ENCODE measurements around the gene SDK1.

SDK1 gene

DNA sequence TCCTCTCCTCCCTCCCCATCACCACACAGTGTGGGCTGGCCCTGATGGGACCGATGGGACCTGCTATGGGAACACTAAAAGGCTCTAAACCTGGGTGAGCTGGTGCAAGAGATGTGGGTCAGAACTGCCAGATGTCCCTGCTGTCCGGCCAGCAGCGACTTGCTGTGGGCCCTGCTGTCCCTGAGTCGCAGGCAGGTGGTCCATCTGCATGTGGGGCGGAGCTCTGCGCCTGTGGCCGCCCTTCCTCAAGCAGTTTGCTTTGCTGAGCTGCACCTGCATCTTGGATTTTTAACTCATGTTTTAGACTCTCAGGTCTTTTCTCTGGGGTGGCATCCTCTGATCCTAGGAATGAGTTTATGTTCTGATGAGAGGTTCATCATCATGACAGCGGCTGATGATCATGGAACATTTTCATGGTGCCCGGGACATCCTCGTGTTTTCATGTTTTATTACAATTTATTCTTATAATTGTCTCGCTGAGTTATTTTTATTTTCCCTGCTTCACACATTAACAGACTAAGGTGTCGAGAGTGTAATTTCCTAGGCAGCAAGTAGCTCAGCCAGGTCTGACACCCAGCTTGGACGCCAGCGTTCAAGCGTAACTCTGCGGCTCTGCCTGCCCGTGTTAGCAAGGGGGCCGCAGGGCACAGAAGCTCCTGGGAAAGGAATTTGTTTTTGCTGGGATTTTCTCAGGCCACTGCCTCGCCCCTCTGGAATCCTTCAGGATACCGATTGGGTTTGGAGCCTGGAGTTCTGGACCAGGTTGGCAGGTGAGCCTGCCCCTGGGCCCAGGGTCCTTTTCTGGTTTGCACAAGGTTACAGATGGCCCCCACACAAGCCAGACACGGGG is 765.8 kb downstream of the SDK1 start:
- Histone ChIP-seq H3K27ac (peak overlapping the region; percentile 48), H3K27me3 (ENCODE audit: insufficient read depth, low read depth, severe bottlenecking) (no peaks in the 10 kb centered on the region), H3K4me3 (ENCODE audit: low read depth, low read length) (peak overlapping the region; percentile 2; the same call in 1 of the 2 replicates), H3K36me3 (peaks cover 3% of the 10 kb centered on the region; the same call in 1 of the 2 replicates), H3K9me3 (ENCODE audit: severe bottlenecking) (no peaks in the 10 kb centered on the region)
- TF ChIP-seq, protein P1, sequence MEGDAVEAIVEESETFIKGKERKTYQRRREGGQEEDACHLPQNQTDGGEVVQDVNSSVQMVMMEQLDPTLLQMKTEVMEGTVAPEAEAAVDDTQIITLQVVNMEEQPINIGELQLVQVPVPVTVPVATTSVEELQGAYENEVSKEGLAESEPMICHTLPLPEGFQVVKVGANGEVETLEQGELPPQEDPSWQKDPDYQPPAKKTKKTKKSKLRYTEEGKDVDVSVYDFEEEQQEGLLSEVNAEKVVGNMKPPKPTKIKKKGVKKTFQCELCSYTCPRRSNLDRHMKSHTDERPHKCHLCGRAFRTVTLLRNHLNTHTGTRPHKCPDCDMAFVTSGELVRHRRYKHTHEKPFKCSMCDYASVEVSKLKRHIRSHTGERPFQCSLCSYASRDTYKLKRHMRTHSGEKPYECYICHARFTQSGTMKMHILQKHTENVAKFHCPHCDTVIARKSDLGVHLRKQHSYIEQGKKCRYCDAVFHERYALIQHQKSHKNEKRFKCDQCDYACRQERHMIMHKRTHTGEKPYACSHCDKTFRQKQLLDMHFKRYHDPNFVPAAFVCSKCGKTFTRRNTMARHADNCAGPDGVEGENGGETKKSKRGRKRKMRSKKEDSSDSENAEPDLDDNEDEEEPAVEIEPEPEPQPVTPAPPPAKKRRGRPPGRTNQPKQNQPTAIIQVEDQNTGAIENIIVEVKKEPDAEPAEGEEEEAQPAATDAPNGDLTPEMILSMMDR (IDR thresholded peaks at IDR 0.05; ENCODE audit: low read depth, low read length): no peak
- DNase-seq: peak; percentile 59

DNA sequence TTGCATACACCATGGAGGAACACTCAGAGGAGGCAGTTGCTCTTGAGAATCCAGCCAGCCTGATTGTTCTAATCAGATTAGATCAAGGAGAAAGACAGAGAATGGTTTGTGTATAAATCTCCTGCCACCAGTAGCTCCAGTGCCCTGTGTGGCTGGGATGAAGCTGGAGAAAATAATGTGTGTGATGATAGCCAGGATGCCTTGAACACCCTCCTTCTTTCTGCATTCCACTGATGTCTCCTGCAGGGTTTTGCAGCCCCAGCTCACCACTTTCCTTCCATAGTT is 766.4 kb downstream of the SDK1 start:
- H3K27me3 ChIP-seq (ENCODE audit: insufficient read depth, low read depth, severe bottlenecking): no peaks in the 10 kb centered on the region
- peaks cover 3% of the 10 kb centered on the region; the same call in 1 of the 2 replicates for H3K36me3 ChIP-seq
- TF ChIP-seq, protein P1 (IDR thresholded peaks at IDR 0.05; ENCODE audit: low read depth, low read length): no peak
- H3K9me3 ChIP-seq (ENCODE audit: severe bottlenecking): no peaks in the 10 kb centered on the region
- H3K4me3 ChIP-seq (ENCODE audit: low read depth, low read length): 0 out of 2 replicates have a peak overlapping the region, but pooled peaks have one; percentile 2
- peak; percentile 27 for DNase-seq
- H3K27ac ChIP-seq: peak overlapping the region; percentile 48

DNA sequence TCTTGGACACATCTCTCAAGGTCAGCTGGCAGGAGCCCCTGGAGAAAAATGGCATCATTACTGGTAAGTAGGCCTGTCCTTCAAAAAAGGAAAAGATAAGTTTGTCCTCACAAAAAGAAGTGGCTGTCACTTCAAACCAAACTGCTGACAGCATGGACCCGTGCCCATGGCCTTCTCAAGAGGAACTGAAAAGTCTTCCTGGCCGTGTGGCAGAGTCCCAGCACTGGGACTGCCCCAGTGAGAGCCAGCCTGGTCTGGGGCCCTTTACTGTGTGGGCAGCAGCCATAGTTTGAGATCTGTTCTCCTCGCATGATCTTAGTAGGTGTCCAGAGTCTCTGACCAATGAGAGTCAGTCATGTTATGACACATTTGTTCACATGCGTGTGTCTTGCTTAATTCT is 766.8 kb downstream of the SDK1 start:
- H3K27ac ChIP-seq: no peak overlapping the region
- TF ChIP-seq, protein P1 (IDR thresholded peaks at IDR 0.05; ENCODE audit: low read depth, low read length): no peak
- peaks cover 3% of the 10 kb centered on the region; the same call in 1 of the 2 replicates for H3K36me3 ChIP-seq
- no peaks in the 10 kb centered on the region for H3K27me3 ChIP-seq (ENCODE audit: insufficient read depth, low read depth, severe bottlenecking)
- no peak for DNase-seq
- H3K4me3 ChIP-seq (ENCODE audit: low read depth, low read length): no peak overlapping the region
- no peaks in the 10 kb centered on the region for H3K9me3 ChIP-seq (ENCODE audit: severe bottlenecking)

DNA sequence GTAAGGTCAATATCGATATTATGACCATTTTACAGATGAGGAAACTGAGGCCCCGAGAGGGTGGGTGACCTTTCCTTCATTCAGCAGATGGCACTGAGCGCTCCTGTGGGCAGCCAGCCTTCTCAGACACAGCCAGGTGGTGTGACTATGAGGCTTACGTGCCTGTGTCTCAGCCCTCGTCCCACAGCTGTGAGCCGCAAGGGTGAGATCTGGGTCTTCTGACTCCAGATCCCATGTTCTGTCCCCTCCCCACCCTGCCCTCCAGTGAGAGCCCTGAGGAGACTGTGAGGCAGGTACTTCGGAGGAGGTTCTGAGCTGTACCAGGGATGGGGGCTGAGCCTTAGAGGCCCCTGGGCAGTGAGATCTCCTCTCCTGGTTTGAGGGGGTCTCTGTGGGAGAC is 767.2 kb downstream of the SDK1 start:
- H3K9me3 ChIP-seq (ENCODE audit: severe bottlenecking): no peaks in the 10 kb centered on the region
- peaks cover 3% of the 10 kb centered on the region; the same call in 1 of the 2 replicates for H3K36me3 ChIP-seq
- H3K4me3 ChIP-seq (ENCODE audit: low read depth, low read length): no peak overlapping the region
- no peaks in the 10 kb centered on the region for H3K27me3 ChIP-seq (ENCODE audit: insufficient read depth, low read depth, severe bottlenecking)
- DNase-seq: no peak
- no peak overlapping the region for H3K27ac ChIP-seq
- TF ChIP-seq, protein P1 (IDR thresholded peaks at IDR 0.05; ENCODE audit: low read depth, low read length): no peak

DNA sequence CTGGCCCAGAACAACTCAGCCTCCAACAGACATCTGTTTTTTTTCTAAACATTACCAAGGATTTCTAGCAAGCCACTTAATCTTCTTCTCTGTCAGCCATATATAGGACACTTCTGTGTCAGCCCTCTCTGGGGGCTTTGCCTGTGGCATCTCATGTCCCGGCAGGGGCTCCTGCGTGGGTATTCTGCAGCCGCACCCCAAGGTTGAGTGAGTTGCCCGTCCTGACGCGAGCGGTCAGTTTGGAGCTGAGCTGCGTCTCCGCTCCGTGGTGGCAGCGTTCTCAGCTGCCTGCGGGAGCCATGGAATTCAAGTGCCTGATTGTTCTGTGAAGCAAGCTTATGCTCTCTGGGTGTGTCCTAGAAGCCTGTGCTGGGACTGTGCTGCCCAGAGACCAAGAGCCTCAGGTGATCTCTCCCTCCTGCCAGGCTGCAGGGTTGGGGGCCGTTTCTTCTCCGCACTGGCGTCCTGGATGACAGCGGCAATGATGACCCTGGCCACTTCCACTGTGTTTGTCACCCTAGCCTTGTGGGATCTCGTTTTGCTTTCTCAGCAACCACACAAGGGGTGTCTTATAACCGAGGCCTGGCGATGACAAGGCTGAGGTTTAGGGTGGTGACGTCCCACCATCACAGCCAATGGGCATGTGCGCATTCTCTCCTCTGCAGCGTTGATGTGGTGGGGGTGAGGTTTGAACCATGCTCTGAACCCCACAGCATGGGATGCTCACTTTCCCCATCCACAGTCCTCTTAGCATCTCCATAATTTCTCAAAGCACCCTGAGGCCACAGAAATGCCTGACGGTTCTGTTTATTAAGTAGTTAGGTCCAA is 768.4 kb downstream of the SDK1 start:
- H3K9me3 ChIP-seq (ENCODE audit: severe bottlenecking): no peaks in the 10 kb centered on the region
- no peak for DNase-seq
- peaks cover 3% of the 10 kb centered on the region; the same call in 1 of the 2 replicates for H3K36me3 ChIP-seq
- no peaks in the 10 kb centered on the region for H3K27me3 ChIP-seq (ENCODE audit: insufficient read depth, low read depth, severe bottlenecking)
- H3K27ac ChIP-seq: no peak overlapping the region
- H3K4me3 ChIP-seq (ENCODE audit: low read depth, low read length): no peak overlapping the region
- TF ChIP-seq, protein P1 (IDR thresholded peaks at IDR 0.05; ENCODE audit: low read depth, low read length): no peak
